OCI-LY1 (cell line): ENCODE measurements around the gene ZNF200.
"Not testable (repeated sequence)": the region's sequence is repeated elsewhere in the genome, so short reads cannot be mapped to it uniquely, and the experiment has no call there.

ENCODE experiments used
- H2AFZ ChIP-seq: fragments of 200-600 bp; sonication (generic), shearing (Covaris generic); 2 replicates; pipeline ENCODE4 v1.6.0; 2014; ENCODE audit warnings: antibody characterized with exemption, mild to moderate bottlenecking, low read length
- H3F3A ChIP-seq: fragments of 200-600 bp; sonication (generic), shearing (Covaris generic); 2 replicates; pipeline ENCODE4 v1.6.0; 2014; ENCODE audit warnings: mild to moderate bottlenecking, antibody characterized with exemption, low read length, moderate library complexity; ENCODE audit not compliant: insufficient read depth
- H3K27ac ChIP-seq: fragments of 200-600 bp; sonication (generic); 2 replicates; pipeline ENCODE4 v1.5.1; 2014; ENCODE audit warnings: low read length, mixed run types, mild to moderate bottlenecking, low read depth; ENCODE audit not compliant: poor library complexity, severe bottlenecking
- H3K27me3 ChIP-seq: fragments of 200-600 bp; sonication (generic); 2 replicates; pipeline ENCODE4 v1.6.0; 2014; ENCODE audit warnings: antibody characterized with exemption, mild to moderate bottlenecking, low read length, moderate library complexity; ENCODE audit not compliant: insufficient read depth
- H3K36me3 ChIP-seq: fragments of 200-600 bp; sonication (generic); 2 replicates; pipeline ENCODE4 v1.6.1; 2014; ENCODE audit warnings: mild to moderate bottlenecking, antibody characterized with exemption, low read length, moderate library complexity, mixed read lengths; ENCODE audit not compliant: insufficient read depth
- H3K4me1 ChIP-seq: fragments of 200-600 bp; sonication (generic); 2 replicates; pipeline ENCODE4 v1.5.1; 2014; ENCODE audit warnings: mild to moderate bottlenecking, low read length, moderate library complexity; ENCODE audit not compliant: insufficient read depth, severe bottlenecking
- H3K4me2 ChIP-seq: fragments of 200-600 bp; sonication (generic), shearing (Covaris generic); 2 replicates; pipeline ENCODE4 v1.6.1; 2014; ENCODE audit warnings: low read length
- H3K4me3 ChIP-seq: fragments of 200-600 bp; sonication (generic); 2 replicates; pipeline ENCODE4 v1.5.1; 2014; ENCODE audit warnings: low read length, low read depth, mild to moderate bottlenecking, mixed read lengths; ENCODE audit not compliant: poor library complexity, severe bottlenecking
- H3K79me2 ChIP-seq: fragments of 200-600 bp; shearing (Covaris generic); 2 replicates; pipeline ENCODE4 v1.6.1; 2016; ENCODE audit warnings: mixed run types, low read length, mixed read lengths; ENCODE audit not compliant: insufficient read depth
- H3K9ac ChIP-seq: fragments of 200-600 bp; sonication (generic), shearing (Covaris generic); 2 replicates; pipeline ENCODE4 v1.6.1; 2014; ENCODE audit warnings: mild to moderate bottlenecking, low read length, mixed read lengths
- H3K9me2 ChIP-seq: fragments of 200-600 bp; sonication (generic), shearing (Covaris generic); 2 replicates; pipeline ENCODE4 v1.6.1; 2014; ENCODE audit warnings: low read depth, mild to moderate bottlenecking, low read length, mixed read lengths
- H3K9me3 ChIP-seq: fragments of 200-600 bp; shearing (Covaris generic); 2 replicates; pipeline ENCODE4 v1.6.1; 2014; ENCODE audit warnings: low read length, mixed read lengths
- H4K20me1 ChIP-seq: fragments of 200-600 bp; sonication (generic), shearing (Covaris generic); 2 replicates; pipeline ENCODE4 v1.6.0; 2016; ENCODE audit warnings: mild to moderate bottlenecking, low read length; ENCODE audit not compliant: insufficient read depth
- EZH2 ChIP-seq: fragments of 200-600 bp; sonication (generic), shearing (Covaris generic); IDR thresholded peaks from 2 replicates; pipeline ENCODE4 v1.8.0; 2017; ENCODE audit warnings: borderline replicate concordance, mixed run types, mild to moderate bottlenecking, antibody characterized with exemption, low read length, moderate library complexity, mixed read lengths
- TF ChIP-seq, protein P1 (sequence below): fragments of 200-600 bp; sonication (generic), shearing (Covaris generic); IDR thresholded peaks from 2 replicates; pipeline ENCODE4 v1.5.1; 2017; ENCODE audit warnings: mild to moderate bottlenecking, antibody characterized with exemption, low read length, moderate library complexity, mixed read lengths

The ZNF200 gene

DNA sequence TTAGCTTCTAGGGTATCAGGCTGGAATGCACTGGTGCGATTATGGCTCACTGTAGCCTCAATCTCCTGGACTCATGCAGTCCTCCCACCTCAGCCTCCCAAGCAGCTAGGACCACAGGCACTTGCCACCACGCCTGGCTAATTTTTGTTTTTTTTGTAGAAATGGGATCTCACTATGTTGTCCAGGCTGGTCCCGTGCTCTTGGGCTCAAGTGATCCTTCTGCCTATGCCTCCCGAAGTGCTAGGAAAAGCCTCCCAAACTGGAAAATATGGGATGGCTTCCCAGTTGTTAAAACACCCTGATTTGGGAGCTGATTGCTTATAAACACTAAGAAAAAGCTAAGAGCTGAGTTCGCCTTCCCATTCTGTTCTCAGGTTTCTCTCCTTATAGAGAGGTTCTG is 41.7 kb upstream of the ZNF200 start:
- Histone ChIP-seq H3K9me3 (no peaks in the 10 kb centered on the region), H4K20me1 (no peaks in the 10 kb centered on the region), H3K4me3 (no peak overlapping the region), H3K9me2 (no peaks in the 10 kb centered on the region), H3K27me3 (peaks cover 6% of the 10 kb centered on the region; the same call in 1 of the 2 replicates), H3K9ac (no peak overlapping the region), H3K4me1 (peaks cover 10% of the 10 kb centered on the region), H2AFZ (no peak overlapping the region), H3K79me2 (no peaks in the 10 kb centered on the region), H3F3A (no peaks in the 10 kb centered on the region), H3K36me3 (no peaks in the 10 kb centered on the region), H3K27ac (no peak overlapping the region), H3K4me2 (no peak overlapping the region)
- TF ChIP-seq, protein P1, sequence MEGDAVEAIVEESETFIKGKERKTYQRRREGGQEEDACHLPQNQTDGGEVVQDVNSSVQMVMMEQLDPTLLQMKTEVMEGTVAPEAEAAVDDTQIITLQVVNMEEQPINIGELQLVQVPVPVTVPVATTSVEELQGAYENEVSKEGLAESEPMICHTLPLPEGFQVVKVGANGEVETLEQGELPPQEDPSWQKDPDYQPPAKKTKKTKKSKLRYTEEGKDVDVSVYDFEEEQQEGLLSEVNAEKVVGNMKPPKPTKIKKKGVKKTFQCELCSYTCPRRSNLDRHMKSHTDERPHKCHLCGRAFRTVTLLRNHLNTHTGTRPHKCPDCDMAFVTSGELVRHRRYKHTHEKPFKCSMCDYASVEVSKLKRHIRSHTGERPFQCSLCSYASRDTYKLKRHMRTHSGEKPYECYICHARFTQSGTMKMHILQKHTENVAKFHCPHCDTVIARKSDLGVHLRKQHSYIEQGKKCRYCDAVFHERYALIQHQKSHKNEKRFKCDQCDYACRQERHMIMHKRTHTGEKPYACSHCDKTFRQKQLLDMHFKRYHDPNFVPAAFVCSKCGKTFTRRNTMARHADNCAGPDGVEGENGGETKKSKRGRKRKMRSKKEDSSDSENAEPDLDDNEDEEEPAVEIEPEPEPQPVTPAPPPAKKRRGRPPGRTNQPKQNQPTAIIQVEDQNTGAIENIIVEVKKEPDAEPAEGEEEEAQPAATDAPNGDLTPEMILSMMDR, result no peak
- no peak for TF ChIP-seq EZH2

DNA sequence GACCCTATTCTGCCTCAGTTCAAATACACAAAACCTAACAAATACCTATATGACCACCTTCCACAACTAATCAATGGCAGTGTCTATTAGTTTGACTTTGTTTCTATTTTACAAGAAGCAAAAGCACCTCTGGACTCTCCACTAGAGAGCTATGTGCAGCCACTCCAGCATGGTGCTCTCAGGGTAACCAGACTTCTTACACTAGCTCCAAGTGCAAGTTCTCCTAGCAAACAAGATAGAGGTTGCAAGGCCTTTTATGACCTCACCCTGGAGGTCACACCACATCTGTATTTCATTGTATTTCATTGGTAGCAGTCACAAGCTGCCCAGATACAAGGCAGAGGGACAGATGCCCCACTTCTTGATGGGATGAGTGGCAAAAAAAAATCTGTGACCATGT is 40.0 kb upstream of the ZNF200 start:
- Histone ChIP-seq H3K4me2 (no peak overlapping the region; the same call in 1 of the 2 replicates), H3K27ac (no peak overlapping the region), H4K20me1 (no peaks in the 10 kb centered on the region), H3F3A (no peaks in the 10 kb centered on the region), H3K4me3 (no peak overlapping the region), H3K27me3 (peaks cover 6% of the 10 kb centered on the region; the same call in 1 of the 2 replicates), H3K4me1 (peaks cover 10% of the 10 kb centered on the region), H3K36me3 (no peaks in the 10 kb centered on the region), H3K79me2 (no peaks in the 10 kb centered on the region), H3K9ac (no peak overlapping the region), H3K9me3 (no peaks in the 10 kb centered on the region), H2AFZ (no peak overlapping the region), H3K9me2 (no peaks in the 10 kb centered on the region)
- TF ChIP-seq EZH2, result no peak
- TF ChIP-seq, protein P1, result no peak

DNA sequence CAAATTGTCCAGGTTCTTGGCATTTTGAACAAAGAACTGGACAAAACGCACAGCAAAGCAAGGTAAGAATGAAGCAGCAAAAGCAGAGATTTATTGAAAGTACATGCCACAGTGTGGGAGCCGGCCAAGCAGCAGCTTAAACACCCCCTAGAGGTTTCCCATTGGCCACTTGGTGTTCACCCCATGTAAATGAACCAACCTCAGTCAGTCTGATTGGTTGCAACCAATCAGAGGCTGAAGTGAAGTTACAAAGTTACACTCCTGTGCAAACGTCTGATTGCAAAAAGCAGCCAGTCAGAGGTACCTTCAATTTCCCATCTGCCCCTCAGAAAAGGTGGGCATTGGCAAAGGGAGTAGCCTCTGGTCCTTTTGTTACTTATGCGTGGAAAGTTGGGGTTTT is 39.5 kb upstream of the ZNF200 start:
- H3K9ac ChIP-seq, result no peak overlapping the region
- H3K36me3 ChIP-seq, result no peaks in the 10 kb centered on the region
- H3K27ac ChIP-seq, result no peak overlapping the region
- TF ChIP-seq, protein P1, result no peak
- TF ChIP-seq EZH2, result no peak
- H3K79me2 ChIP-seq, result no peaks in the 10 kb centered on the region
- no peak overlapping the region for H2AFZ ChIP-seq
- H3K9me3 ChIP-seq, result no peaks in the 10 kb centered on the region
- peak overlapping the region; percentile 6; the same call in 1 of the 2 replicates for H3K4me2 ChIP-seq
- no peaks in the 10 kb centered on the region for H3F3A ChIP-seq
- H3K9me2 ChIP-seq, result no peaks in the 10 kb centered on the region
- peaks cover 6% of the 10 kb centered on the region; the same call in 1 of the 2 replicates for H3K27me3 ChIP-seq
- no peaks in the 10 kb centered on the region for H4K20me1 ChIP-seq
- H3K4me1 ChIP-seq, result peaks cover 10% of the 10 kb centered on the region
- no peak overlapping the region for H3K4me3 ChIP-seq

DNA sequence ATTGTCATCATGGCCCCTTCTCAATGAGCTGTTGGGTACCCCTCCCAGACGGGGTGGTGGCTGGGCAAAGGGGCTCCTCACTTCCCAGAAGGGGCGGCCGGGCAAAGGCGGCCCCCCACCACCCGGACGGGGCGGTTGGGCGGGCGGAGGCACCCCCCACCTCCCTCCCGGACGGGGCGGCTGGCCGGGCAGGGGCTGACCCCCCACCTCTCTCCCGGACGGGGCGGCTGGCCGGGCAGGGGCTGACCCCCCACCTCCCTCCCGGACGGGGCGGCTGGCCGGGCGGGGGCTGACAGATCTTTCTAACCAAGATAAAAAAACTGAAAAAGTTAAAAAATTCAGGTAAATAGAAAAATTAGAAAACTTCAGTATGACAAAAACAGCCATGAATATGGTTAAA is 36.3 kb upstream of the ZNF200 start:
- H3K27ac ChIP-seq, H3K4me2 ChIP-seq, H3K27me3 ChIP-seq, H3K4me3 ChIP-seq, H3K9me2 ChIP-seq, H3F3A ChIP-seq, H4K20me1 ChIP-seq, H3K9me3 ChIP-seq, H3K36me3 ChIP-seq, H3K9ac ChIP-seq, H3K79me2 ChIP-seq, H2AFZ ChIP-seq: not testable (repeated sequence)
- peaks cover 13% of the 10 kb centered on the region for H3K4me1 ChIP-seq

DNA sequence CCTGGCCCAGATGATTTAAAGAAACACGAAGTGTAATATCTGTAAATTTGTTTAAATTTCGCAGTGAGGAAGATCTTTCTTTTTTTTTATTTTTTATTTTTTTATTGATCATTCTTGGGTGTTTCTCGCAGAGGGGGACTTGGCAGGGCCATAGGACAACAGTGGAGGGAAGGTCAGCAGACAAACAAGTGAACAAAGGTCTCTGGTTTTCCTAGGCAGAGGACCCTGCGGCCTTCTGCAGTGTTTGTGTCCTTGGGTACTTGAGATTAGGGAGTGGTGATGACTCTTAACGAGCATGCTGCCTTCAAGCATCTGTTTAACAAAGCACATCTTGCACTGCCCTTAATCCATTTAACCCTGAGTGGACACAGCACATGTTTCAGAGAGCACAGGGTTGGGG is 35.8 kb upstream of the ZNF200 start:
- H3F3A ChIP-seq, H3K9me2 ChIP-seq, H3K9me3 ChIP-seq, H3K4me2 ChIP-seq, H3K27ac ChIP-seq, H3K27me3 ChIP-seq, H3K4me3 ChIP-seq, H3K79me2 ChIP-seq, H2AFZ ChIP-seq, H4K20me1 ChIP-seq, H3K36me3 ChIP-seq, H3K9ac ChIP-seq: not testable (repeated sequence)
- H3K4me1 ChIP-seq, result peaks cover 13% of the 10 kb centered on the region
